ENCODE results near the gene ELMOD3.
"Not testable (repeated sequence)": the region's sequence is repeated elsewhere in the genome, so short reads cannot be mapped to it uniquely, and the experiment has no call there.

Gene ELMOD3

DNA sequence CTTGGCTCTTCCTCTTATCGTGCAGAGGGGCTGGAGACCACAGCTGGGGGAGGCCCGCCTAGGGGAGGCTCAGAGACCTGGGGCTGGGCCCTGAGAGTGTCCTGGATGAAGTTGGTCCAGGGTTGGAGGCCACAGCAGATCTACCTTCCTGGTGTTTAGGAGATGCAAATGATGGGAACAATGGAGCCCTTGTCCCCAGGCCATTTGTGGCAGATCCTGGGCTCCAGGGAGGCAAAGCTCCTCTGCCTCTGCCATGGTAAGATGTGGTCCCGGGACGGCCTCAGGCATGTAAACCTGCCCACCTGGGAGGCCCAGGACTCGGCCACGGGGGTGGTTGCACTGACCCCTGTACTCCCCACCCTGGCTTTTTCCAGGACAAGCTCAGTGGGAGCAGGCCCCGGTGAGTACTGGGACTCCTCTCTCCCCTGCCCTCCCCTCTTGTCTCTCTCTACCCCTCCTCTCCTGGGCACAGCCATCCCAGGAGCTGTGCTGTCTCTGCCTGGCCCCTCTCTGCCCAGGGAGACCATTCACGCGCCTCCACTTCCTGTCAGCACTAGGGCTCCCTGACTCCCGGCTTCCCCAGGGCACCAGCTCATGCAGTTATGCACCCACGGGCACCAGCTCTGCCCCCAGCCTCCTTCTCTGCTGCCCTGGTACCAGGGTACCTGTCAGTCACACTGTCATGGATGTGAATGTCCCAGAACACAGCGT, 74.8 kb downstream of the ELMOD3 start:
- no peak for DNase-seq

- no peak for DNase-seq
These were observed 75.3 kb downstream of the ELMOD3 start for GRCh38 chr2:85429924-85430289.

GRCh38 chr2:85430752-85431569, 76.4 kb downstream of the ELMOD3 start:
- DNase-seq, result no peak

GRCh38 chr2:85431570-85432205, 77.1 kb downstream of the ELMOD3 start:
- DNase-seq, result no peak

DNA sequence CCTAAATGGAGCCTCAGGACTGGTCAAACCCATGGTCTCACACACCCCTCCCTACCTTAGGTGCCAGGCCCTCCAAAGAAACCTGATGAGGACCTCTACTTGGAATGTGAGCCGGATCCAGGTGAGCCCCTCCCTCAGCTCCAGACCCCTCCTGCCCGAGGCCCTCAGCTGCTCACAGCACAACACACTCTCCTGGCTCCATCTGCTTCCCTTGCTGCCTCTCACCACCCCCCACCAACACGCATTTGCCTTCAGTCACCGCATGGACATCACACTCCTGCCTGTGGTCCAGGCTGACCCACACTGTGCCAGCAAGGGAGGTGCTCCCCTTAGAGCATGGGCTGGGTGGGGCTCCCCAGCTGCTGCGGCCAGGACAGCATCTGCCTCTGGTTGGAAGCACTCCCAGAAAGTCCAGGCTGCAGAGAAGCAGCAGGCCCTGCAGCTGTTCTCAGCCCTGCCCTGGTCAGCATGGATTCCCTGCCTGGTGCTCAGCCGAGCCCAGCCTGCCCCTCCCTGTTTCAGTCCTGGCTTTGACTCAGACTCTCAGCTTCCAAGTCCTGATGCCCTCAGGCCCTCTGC, 79.0 kb downstream of the ELMOD3 start:
- DNase-seq, result peak; percentile 84

GRCh38 chr2:85434696-85435095, 80.1 kb downstream of the ELMOD3 start:
- DNase-seq, result no peak

GRCh38 chr2:85435220-85435958, 80.8 kb downstream of the ELMOD3 start:
- DNase-seq, result no peak

DNA sequence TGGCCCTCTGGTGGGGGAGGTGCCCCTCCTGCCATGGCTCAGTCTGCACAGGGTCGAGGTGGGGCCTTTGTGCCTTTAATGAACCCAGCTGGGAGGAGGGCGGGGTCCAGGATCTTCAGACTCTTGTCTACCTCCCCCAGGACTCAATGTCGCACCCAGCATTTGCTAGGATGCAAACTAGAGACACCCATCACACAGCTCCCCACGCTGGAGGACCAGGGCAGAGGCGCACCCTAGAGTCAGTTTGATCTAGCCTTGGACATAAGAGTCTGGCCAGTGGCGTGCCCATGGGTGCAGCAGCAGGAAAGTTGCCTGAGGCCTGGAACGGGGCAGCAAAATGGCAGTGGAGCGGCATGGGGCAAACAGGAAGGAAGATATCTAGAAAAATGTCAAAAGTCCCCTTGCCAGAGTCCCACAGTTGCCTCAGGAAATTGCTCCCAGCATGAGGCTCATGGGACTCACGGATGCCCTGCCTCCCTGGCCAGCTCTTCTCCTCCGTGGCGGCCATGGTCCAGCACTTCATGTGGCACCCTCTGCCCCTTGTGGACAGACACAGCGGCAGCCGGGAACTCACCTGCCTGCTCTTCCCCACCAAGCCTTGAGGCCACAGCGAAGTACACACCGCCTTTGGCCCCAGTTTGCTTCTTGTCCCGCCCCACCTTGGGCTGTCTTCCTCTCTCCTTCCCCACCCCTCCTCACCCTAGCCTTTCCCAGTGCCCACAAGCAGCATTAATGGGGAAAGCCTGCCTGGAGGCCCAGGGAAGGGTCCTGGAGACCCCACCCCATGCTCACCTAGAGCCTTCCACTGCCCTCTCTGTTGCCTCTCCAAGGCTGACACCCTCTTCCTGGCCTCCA, 81.6 kb downstream of the ELMOD3 start:
- DNase-seq, result no peak

DNA sequence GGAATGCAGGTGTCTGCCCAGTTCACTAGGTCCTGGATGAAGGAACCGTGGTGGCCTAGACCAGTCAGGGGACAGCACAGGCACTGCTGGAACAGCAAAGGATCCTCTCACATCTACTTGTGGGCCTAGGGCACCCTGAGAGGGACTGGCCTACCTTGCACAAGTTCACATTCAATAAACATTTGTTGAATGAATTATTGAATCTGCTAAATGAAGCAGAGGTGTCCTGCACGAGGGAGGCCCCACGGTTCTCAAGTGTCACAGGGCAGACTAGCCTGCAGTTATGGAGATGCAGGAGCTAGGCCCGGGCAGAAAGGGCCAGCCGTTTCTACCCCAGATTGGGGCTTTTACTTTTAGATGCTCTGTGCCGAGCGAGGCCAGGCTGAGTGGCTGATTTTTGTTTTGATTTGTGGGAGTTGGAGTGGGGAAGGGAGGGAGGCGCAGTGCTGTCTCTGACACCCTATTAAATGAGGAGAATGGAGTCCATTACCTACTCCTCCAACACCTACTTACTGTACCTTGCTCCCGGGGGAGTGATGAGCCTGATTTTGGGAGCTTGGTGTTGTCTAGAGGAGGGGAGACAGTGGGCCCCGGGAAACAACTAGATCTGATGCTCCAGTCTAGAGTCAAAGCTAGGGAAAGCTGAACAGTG, 82.4 kb downstream of the ELMOD3 start:
- no peak for DNase-seq

GRCh38 chr2:85437488-85438200, 83.1 kb downstream of the ELMOD3 start:
- DNase-seq, result peak; percentile 77

DNA sequence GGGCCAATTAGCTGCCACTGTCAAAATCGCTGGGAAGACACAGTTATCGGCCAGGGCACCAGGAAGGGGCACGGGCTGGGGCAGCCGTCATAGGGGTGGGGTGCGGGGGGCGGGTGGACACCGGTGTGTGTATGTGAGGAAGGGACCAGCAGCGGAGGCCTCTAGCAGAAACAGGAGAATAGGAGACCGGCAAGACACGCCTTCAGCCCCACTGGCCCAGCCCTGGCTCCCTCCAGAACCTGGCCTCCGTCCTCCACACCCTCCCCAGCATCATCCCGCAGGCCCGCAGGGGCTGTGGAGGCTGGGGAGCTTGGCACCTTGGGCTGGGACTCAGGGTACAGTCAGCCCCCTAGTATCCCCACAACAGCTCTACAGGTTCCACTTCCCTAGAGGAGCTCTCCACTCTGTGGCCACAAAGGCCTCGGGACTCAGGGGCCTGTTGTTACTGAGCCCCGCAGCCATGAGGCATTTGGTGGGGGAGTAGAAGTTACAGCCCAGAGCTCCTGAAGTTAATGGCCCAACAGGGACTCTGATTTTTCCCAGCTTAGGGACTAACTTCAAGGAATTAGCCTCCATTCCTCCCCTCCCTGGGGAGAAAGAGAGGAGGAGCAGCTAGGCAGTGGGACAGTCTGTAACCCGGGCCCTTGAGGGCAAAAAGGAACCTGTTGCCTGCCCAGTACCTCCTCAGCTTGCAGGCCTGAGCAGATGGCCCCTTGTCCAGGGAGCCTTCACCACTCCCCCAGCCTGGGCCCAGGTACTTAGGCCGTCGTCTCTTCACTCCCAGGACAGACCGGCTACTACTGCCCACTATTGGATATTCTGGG, 83.8 kb downstream of the ELMOD3 start:
- DNase-seq, result no peak

DNA sequence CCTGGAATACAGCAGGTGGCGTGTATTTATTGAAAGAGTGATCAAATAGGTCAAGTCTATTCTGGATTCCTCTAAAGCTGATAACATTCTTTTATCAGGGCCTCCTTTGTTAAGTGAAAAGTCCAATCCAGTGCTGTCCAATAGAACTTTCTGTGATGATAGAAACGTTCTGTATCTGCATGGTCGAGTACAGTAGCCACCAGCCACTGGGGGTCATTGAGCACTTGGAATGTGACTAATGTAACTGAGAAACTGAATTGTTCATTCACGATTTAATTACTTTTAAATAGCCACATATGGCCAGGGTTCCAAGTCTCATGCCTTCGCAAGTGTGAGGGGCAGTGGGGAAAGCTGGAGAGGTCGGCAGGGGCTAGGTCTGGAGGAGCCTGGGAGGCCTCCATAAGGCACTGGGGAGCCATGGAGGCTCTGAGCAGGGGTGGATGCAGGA, 84.5 kb downstream of the ELMOD3 start:
- DNase-seq, result no peak

DNA sequence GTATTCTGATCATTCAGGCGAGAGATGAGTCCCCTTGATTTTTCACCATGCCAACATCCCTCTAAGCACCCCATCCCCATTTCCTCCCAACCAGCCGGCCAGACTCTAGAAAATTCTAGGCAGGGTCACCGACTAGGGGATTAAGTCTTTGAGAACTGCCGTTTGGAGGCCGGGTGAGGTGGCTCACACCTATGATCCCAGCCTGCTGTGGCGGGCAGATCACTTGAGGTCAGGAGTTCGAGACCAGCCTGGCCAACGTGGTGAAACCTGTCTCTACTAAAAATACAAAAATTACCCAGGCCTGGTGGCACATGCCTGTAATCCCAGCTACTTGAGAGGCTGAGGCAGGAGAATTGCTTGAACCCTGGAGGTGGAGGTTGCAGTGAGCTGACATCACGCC, 85.0 kb downstream of the ELMOD3 start:
- not testable (repeated sequence) for DNase-seq

DNA sequence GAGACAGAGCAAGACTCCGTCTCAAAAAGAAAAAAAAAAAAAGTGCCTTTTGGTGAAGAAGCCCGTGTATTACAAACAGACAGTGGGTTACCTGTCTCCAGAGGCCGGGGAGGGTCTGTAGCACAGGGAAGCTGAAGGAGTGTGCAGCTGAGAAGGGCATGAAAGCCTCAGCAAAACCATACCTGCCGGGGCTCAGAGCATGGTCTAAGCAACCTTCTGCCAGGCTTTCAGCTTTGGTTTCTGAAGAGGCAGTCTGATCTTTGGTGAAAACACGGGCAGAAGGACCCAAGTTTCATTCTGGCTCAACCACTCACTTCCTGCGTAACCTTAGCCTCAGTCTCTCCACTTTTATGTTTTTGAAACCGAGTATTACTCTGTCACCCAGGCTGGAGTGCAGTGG, 85.4 kb downstream of the ELMOD3 start:
- DNase-seq, result no peak

DNA sequence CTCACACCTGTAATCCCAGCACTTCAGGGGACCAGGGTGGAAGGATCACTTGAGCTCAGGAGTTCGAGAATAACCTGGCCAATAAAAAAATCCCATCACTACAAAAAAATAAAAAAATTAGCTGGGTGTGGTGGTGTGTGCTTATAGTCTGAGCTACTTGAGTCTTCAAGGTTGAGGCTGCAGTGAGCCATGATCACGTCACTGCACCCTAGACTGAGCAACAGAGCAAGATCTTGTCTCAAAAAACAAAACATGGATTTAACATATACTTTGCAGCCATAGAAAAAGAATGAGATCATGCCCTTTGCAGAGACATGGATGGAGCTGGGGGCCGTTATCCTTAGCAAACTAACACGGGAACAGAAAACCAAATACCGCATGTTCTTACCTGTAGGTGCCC, 86.2 kb downstream of the ELMOD3 start:
- DNase-seq, result no peak
